OCI-LY3 (cell line): ENCODE data around the gene RELT.

Experiments used
- CTCF ChIP-seq: fragments of 200-600, 300-600 bp; sonication (generic); IDR thresholded peaks from 2 replicates; pipeline ENCODE4 v1.5.1; 2014; ENCODE audit warnings: antibody characterized with exemption, low read length, low read depth
- EZH2phosphoT487 ChIP-seq: fragments of 200-600 bp; shearing (Covaris generic); IDR thresholded peaks from 2 replicates; pipeline ENCODE4 v1.6.1; 2018; ENCODE audit warnings: antibody characterized with exemption, mixed run types, low read depth

GRCh38 chr11:73397468-73398131, 21.4 kb downstream of the RELT start:
- TF ChIP-seq CTCF (no peak), EZH2phosphoT487 (no peak)
